ENCODE results near the gene TBC1D13. TPM values are rescaled to one million over a fixed set of nuclear protein-coding genes. Genes with fewer than 3 reads are reported as not detected.
A peak's percentile ranks its signal among the peaks of the same experiment; 100 is the strongest.
"Not testable (repeated sequence)": the region's sequence is repeated elsewhere in the genome, so short reads cannot be mapped to it uniquely, and the experiment has no call there.

Gene TBC1D13
- polyA plus RNA-seq (ENCODE audit: insufficient read length in 3 of 3) = 10 to 100 TPM; 35.8 to 37.9 (median 37.9) TPM

- DNase-seq (ENCODE audit: low read depth in 3 of 3, low spot score in 2 of 3) = peak in 1 of 3 donors; percentile 51
These were observed at the start of gene TBC1D13 for GRCh38 chr9:128786681-128787601. Gene TBC1D13 (plus strand): TSS chr9:128787253. CDS start chr9:128787354, 101 bp downstream.

DNA sequence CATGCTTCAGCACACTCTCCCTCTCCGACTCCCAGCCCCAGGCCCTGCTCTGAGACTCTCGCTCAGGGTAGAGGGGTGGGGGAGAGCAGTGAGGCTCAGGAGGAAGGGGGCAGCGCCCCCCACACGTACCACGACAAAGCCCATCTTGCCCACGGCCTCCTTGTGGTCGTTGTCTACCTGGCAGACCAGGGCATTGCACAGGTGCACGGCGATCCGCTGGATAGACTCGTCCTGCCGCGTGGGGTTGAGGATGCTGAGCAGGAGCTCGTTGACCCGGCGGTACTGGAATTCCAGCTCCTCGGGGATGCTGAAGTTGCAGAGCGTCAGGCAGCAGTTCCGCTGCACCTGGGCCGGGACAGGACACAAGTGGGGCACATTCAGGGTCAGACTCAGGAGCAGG is 44.7 kb upstream of the TBC1D13 start:
- no peak for DNase-seq (ENCODE audit: low read depth in 3 of 3, low spot score in 2 of 3)

GRCh38 chr9:128743421-128743820 is 43.6 kb upstream of the TBC1D13 start:
- DNase-seq (ENCODE audit: low read depth in 3 of 3, low spot score in 2 of 3) = no peak

DNA sequence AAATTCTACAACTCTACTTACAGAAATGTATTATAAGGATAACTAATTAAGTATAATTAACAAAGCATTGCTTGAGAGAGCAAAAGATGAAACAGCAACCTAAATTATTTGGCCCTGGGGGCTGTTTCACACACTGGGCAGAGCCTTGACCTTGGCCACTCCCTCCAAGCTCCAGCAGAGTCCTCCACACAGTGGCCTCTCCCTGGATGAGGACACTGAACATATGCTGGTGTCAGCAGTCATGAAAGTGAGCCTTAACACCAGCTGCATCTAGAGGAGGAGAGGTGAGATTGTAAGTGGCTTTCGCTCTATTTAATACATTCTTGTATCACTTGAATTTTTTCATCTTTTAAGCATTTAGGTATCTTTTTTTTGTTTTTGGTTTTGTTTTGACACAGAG is 39.8 kb upstream of the TBC1D13 start:
- DNase-seq (ENCODE audit: low read depth in 3 of 3, low spot score in 2 of 3) = no peak

DNA sequence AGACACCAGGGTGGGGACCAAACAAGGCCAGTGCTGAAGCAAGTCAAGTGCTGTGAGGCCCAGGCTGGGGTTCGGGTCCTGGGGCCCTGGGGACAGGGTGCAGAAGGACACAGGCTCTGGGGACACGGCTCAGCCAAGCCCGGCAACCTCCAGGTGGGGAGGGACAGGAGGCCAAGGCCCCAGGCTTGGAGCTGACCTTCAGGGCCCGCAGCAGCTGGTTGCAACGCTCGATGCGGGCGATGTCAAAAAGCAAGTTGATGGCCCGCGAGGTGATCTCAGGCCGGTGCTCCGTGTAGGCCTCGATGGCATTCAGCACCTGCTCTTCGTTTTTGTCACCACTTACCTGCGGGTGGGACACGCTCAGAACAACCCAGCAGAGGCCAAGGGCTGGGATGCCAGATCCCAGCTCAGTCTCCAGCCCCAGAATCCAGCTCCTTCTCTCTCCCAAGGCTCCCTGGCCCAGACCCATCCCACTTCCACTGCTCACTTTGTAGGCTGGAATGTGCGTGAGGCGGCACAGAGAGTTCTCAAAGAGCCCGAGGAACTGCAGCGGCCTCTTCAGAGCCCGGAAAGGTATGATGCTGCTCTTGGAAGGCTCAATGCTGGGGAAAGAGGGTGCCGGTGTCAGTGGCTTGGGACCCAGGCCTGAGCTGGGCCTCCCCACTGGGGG is 36.0 kb upstream of the TBC1D13 start:
- DNase-seq (ENCODE audit: low read depth in 3 of 3, low spot score in 2 of 3) = no peak

- no peak for DNase-seq (ENCODE audit: low read depth in 3 of 3, low spot score in 2 of 3)
These were observed 33.4 kb upstream of the TBC1D13 start for GRCh38 chr9:128753627-128754026.

DNA sequence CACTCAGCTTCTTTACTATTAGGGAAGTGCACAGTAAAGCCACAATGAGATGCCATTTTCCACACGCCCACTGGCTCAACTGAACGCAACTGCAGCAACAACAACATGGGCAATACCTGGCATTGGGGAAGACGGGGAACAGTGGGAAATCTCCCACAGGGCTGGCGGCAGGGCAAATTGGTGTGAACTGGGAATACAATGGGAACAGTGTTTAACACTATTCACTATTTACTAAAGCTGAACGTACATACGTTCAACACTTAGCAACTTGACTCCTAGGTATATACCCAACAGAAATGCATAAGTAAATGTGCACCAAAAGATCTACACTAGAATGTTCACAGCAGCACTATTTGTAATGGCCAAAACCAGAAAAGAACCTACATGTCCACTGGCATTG is 29.5 kb upstream of the TBC1D13 start:
- DNase-seq (ENCODE audit: low read depth in 3 of 3, low spot score in 2 of 3) = no peak

- DNase-seq (ENCODE audit: low read depth in 3 of 3, low spot score in 2 of 3) = no peak
These were observed 24.2 kb upstream of the TBC1D13 start for GRCh38 chr9:128762671-128763449.

- DNase-seq (ENCODE audit: low read depth in 3 of 3, low spot score in 2 of 3) = no peak
These were observed 22.7 kb upstream of the TBC1D13 start for GRCh38 chr9:128764361-128764760.

GRCh38 chr9:128765499-128765898 is 21.6 kb upstream of the TBC1D13 start:
- no peak for DNase-seq (ENCODE audit: low read depth in 3 of 3, low spot score in 2 of 3)

GRCh38 chr9:128768606-128769005 is 18.4 kb upstream of the TBC1D13 start:
- no peak for DNase-seq (ENCODE audit: low read depth in 3 of 3, low spot score in 2 of 3)

DNA sequence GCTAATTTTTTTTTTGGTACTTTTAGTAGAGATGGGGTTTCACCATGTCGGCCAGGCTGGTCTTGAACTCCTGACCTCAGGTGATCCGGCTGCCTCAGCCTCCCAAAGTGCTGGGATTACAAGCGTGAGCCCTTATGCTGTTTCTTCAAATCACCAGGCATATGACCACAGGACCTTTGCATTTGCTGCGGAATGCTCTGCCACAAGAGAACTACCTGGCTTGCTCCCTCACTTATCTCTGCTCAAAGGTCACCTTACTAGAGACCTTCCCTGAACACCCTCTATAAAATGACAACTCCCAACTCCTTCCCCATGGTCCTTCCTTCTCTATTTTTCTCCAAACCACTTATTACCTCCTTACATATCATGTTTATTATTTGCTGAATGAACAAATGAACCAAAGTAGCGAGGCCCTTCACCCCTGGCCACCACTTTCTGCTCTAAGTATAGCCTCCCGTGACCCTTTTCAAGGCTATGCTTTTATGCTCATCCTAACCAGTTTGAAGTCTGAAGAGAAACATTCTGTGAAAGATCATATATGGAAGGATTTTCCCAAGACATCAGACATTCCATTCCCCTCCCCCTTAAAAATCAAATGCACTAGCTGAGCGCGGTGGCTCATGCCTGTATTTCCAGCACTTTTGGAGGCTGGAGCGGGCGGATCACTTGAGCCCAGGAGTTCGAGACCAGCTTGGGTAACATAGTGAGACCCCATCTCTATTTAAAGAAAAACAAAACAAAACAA is 16.6 kb upstream of the TBC1D13 start:
- DNase-seq (ENCODE audit: low read depth in 3 of 3, low spot score in 2 of 3) = no peak

- DNase-seq (ENCODE audit: low read depth in 3 of 3, low spot score in 2 of 3) = no peak
These were observed 15.8 kb upstream of the TBC1D13 start for GRCh38 chr9:128771094-128771721.

DNA sequence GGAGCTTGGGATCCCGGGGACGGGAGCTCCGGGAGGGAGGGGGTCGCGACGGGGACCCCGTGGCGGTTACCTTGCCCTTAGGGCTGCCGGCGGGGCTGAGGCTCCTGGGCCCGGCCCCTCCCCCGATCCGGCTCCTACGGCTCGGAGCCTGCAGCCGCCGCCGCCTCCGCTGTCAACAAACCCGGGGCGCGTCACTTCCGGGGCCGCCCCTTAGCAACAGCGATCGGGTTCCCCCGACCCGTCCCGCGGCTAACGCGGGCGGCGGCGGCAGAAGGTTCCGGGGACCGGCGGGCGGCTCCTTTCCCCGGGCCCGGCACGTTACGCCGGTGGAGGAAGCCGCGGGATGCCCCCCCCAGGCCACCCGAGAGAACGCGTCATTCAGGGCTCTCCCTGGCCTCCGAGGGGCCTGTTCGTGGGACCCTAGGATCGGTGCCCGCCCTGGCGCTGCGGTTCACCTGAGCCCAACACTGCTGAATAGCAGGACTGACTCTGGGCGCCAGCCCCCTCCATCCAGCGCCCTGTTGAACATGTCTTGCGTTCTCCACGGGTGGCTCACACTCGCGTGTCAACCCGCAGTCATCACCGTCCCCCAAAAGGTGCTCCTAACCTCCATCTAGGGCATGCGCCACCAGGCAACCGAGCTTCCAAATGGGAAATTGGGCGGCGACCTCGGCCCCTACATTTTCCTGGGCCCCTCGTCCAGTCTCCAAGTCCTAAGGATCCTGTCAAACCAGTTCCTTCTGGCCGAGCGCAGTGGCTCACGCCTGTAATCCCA is 15.1 kb upstream of the TBC1D13 start, which contains the start of gene ZER1:
Gene ZER1, minus strand, starts transcription at position 183 of the 775 bp plus-strand sequence. CDS start 16,362 bp downstream, outside the sequence.
- DNase-seq (ENCODE audit: low read depth in 3 of 3, low spot score in 2 of 3) = peak in 2 of 3 donors; percentile 77 to 78

GRCh38 chr9:128773049-128773448 is 14.0 kb upstream of the TBC1D13 start:
- no peak for DNase-seq (ENCODE audit: low read depth in 3 of 3, low spot score in 2 of 3)

DNA sequence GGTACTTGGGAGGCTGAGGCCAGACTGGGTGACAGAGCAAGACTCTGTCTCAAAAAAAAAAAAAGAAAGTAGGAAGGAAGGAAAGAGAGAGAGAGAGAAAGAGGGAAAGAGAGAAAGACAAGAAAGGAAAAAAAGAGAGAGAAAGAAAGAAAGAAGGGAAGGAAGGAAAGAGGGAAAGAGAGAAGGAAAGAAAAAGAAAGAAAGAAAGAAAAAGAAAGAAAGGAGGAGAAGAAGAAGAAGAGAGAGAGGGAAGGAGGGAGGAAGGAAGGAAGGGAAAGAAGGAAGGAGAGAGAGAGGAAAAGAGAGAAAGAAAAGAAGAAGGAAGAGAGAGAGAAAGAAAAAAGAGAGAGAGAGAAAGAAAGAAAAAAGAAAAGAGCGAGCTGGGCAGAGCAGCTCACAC is 12.2 kb upstream of the TBC1D13 start:
- DNase-seq (ENCODE audit: low read depth in 3 of 3, low spot score in 2 of 3) = no peak

DNA sequence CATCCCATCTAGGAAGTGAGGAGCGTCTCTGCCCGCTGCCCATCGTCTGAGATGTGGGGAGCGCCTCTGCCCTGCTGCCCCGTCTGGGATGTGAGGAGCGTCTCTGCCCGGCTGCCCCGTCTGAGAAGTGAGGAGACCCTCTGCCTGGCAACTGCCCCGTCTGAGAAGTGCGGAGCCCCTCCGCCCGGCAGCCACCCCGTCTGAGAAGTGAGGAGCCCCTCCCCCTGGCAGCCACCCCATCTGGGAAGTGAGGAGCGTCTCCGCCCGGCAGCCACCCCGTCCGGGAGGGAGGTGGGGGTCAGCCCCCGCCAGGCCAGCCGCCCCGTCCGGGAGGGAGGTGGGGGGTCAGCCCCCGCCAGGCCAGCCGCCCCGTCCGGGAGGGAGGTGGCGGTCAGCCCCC is 7.0 kb upstream of the TBC1D13 start:
- not testable (repeated sequence) for DNase-seq (ENCODE audit: low read depth in 3 of 3, low spot score in 2 of 3)

DNA sequence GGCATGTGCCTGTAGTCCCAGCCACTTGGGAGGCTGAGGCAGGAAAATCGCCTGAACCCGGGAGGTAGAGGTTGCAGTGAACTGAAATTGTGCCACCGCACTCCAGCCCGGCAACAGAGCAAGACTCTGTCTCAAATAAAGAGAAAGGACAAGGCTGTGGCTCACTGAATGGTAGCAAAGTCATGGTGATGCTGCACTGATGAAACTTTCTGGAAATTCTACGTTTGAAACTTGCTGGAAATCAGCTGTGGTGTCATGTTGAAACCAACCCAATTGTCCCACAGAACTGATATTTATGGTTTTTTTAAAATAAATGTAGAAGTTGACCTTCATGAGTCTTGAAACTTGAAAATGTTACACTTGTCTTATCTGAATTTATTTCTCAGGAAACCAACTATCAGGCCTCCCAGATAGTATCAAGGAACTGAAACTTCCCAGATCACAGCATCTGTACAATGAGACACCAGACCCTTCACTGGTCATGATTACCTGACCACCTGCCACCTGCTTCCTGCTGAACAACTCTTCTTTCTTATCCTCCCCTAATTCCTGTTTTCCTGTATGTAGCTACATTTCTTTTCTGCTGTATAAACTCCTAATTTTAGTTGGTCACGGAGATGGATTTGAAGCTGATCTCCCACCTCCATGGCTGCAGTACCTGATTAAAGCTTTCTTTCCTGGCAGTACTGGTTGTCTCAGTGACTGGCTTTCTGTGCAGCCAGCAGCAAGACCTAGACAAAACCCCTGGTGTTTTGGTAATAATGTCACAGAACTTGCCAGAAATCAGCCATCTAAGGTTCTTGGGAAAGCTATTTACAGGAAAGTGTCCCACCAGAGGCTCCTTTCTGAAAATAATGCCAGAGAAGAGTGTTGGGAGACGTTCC is 5.6 kb upstream of the TBC1D13 start:
- no peak for DNase-seq (ENCODE audit: low read depth in 3 of 3, low spot score in 2 of 3)
